Mammary epithelial cell (primary cell): ENCODE data around the gene PSPH.

Experiments
- EZH2 ChIP-seq: IDR thresholded peaks from 2 replicates; pipeline ENCODE4 v1.6.1; 2012; ENCODE audit warnings: low read length, inconsistent platforms, borderline replicate concordance
- TF ChIP-seq, protein P1 (sequence below), 2 donors: IDR thresholded peaks in 1 of 2; conservative IDR thresholded peaks in 1 of 2; 2 replicates each; pipeline ENCODE4 v1.5.1; 2011 to 2012; ENCODE audit warnings: inconsistent platforms in 2 of 2, low read length in 2 of 2, mild to moderate bottlenecking in 2 of 2, control low read depth in 1 of 2, low read depth in 1 of 2; ENCODE audit not compliant: insufficient read depth in 1 of 2; ENCODE audit errors: extremely low read depth in 1 of 2

DNA sequence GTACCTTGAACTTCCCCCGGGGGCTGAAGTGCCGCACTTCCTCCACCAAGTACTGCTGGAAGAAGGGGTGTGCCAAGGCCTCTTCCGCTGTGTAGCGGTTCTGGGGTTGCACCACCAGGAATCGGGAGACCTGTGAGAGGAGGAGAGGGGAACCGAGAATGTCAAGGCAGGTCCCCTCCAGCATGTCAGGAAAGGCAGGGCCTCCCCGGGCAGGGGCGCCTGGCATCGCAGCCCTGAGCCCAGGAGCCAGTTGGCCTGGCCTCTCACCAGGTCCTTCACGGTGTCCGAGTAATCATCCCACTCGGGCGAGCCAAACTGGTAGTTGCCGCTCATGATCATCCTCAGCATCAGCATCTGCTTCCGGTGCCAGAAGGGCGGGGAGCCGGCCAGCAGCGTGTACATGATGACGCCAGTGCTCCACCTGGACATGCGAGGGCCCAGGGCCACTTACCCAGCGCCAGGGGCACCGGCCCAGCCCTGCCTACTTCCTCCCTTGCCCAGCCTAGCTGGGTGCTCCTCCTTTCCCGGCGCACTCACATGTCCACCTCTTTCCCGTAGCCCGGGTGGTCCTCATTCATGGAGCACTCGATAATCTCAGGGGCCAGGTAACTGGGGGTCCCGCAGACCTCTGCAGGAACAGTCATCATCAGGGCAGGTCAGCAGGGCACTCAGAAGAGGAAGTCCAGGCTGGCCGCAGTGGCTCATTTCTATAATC, 30.5 kb upstream of the PSPH start:
- TF ChIP-seq, protein P1, sequence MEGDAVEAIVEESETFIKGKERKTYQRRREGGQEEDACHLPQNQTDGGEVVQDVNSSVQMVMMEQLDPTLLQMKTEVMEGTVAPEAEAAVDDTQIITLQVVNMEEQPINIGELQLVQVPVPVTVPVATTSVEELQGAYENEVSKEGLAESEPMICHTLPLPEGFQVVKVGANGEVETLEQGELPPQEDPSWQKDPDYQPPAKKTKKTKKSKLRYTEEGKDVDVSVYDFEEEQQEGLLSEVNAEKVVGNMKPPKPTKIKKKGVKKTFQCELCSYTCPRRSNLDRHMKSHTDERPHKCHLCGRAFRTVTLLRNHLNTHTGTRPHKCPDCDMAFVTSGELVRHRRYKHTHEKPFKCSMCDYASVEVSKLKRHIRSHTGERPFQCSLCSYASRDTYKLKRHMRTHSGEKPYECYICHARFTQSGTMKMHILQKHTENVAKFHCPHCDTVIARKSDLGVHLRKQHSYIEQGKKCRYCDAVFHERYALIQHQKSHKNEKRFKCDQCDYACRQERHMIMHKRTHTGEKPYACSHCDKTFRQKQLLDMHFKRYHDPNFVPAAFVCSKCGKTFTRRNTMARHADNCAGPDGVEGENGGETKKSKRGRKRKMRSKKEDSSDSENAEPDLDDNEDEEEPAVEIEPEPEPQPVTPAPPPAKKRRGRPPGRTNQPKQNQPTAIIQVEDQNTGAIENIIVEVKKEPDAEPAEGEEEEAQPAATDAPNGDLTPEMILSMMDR (conservative IDR thresholded peaks at IDR 0.05 in 1 of 2, IDR thresholded peaks at IDR 0.05 in 1 of 2; ENCODE audit: extremely low read depth in 1 of 2, insufficient read depth in 1 of 2, low read depth in 1 of 2, low read length in 2 of 2), result no peak
- TF ChIP-seq EZH2, result no peak
